ENCODE measurements around the gene TRPM3. TPM values are rescaled to one million over a fixed set of nuclear protein-coding genes. Genes with fewer than 3 reads are reported as not detected.
"Not testable (repeated sequence)": the region's sequence is repeated elsewhere in the genome, so short reads cannot be mapped to it uniquely, and the experiment has no call there.

The TRPM3 gene
- total RNA-seq, 4 donors from 2014 or later = 0.51 to 8.4 (median 3.3) TPM

GRCh38 chr9:70639853-70640814 lies 481.3 kb downstream of the TRPM3 start:
- H3K27me3 ChIP-seq = no peaks in the 10 kb centered on the region
- no peak overlapping the region for H3K4me3 ChIP-seq
- no peak for DNase-seq
- no peaks in the 10 kb centered on the region for H3K9me3 ChIP-seq
- intact Hi-C loops (cut with DNase I; ENCODE audit: low total_unique reads) = no loop called here
- H3K36me3 ChIP-seq = no peaks in the 10 kb centered on the region
- no peak overlapping the region for H3K27ac ChIP-seq
- TF ChIP-seq, protein P1, sequence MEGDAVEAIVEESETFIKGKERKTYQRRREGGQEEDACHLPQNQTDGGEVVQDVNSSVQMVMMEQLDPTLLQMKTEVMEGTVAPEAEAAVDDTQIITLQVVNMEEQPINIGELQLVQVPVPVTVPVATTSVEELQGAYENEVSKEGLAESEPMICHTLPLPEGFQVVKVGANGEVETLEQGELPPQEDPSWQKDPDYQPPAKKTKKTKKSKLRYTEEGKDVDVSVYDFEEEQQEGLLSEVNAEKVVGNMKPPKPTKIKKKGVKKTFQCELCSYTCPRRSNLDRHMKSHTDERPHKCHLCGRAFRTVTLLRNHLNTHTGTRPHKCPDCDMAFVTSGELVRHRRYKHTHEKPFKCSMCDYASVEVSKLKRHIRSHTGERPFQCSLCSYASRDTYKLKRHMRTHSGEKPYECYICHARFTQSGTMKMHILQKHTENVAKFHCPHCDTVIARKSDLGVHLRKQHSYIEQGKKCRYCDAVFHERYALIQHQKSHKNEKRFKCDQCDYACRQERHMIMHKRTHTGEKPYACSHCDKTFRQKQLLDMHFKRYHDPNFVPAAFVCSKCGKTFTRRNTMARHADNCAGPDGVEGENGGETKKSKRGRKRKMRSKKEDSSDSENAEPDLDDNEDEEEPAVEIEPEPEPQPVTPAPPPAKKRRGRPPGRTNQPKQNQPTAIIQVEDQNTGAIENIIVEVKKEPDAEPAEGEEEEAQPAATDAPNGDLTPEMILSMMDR (IDR thresholded peaks at IDR 0.05) = peak; percentile 61 to 70 (median 64)
- TF ChIP-seq POLR2A (IDR thresholded peaks at IDR 0.05) = no peak
- no peaks in the 10 kb centered on the region for H3K4me1 ChIP-seq

DNA sequence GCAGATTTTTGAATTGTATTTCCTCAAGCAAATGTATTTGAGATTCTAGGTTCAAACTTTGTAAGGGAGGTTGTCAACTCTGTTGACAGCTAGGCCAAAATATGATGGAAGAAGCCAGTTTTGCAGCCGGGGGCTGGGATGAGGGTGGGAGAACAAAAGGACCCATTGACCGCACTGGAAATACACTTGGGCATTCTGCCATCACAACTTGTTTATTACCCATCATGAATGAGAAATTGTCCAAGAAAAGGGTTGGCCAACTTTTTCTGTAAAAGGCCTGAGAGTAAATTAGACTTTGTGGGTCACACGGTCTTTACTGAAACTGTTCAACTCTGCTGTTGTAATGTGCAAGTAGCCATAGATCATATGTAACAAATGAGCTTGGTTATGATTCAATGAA lies 485.6 kb downstream of the TRPM3 start:
- no peak for TF ChIP-seq POLR2A (IDR thresholded peaks at IDR 0.05)
- TF ChIP-seq, protein P1 (IDR thresholded peaks at IDR 0.05) = no peak
- intact Hi-C loops (cut with DNase I; ENCODE audit: low total_unique reads) = no loop called here
- Histone ChIP-seq H3K27ac (no peak overlapping the region), H3K36me3 (no peaks in the 10 kb centered on the region), H3K4me1 (no peaks in the 10 kb centered on the region), H3K9me3 (no peaks in the 10 kb centered on the region), H3K4me3 (no peak overlapping the region), H3K27me3 (no peaks in the 10 kb centered on the region)
- no peak for DNase-seq

DNA sequence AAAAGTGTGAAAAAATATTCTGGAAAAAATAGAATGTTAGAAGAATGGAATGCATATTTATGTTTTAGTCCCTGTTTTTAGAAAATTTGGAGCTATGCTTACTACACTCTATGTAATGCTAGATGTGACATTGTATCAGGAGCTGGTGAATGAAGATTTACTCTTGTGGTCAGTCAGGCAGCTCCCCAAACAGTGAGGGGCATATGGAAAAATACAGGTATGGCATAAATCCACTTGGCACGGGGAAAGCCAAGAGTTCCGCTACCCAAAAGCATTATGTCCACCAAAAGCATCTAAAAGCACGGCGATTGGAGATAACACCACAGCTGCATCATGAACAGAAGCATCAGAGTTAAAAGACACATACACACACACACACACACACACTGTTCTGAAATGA lies 486.7 kb downstream of the TRPM3 start:
- TF ChIP-seq POLR2A (IDR thresholded peaks at IDR 0.05) = no peak
- TF ChIP-seq, protein P1 (IDR thresholded peaks at IDR 0.05) = no peak
- no peaks in the 10 kb centered on the region for H3K36me3 ChIP-seq

GRCh38 chr9:70630971-70631370 lies 490.4 kb downstream of the TRPM3 start:
- intact Hi-C loops (cut with DNase I; ENCODE audit: low total_unique reads) = no loop called here

More for the DNA sequence above, 486.7 kb downstream of the TRPM3 start:
- H3K9me3 ChIP-seq = no peaks in the 10 kb centered on the region
- H3K27ac ChIP-seq = no peak overlapping the region
- H3K27me3 ChIP-seq = no peaks in the 10 kb centered on the region
- H3K4me3 ChIP-seq = no peak overlapping the region
- intact Hi-C loops (cut with DNase I; ENCODE audit: low total_unique reads) = no loop called here
- H3K4me1 ChIP-seq = no peaks in the 10 kb centered on the region
- no peak for DNase-seq

GRCh38 chr9:70629080-70629685 lies 492.2 kb downstream of the TRPM3 start:
- intact Hi-C loops (cut with DNase I; ENCODE audit: low total_unique reads); H3K4me3 ChIP-seq: not testable (repeated sequence)

More at GRCh38 chr9:70630971-70631370, 490.4 kb downstream of the TRPM3 start:
- DNase-seq = no peak
- no peaks in the 10 kb centered on the region for H3K4me1 ChIP-seq
- TF ChIP-seq, protein P1 (IDR thresholded peaks at IDR 0.05) = no peak
- TF ChIP-seq POLR2A (IDR thresholded peaks at IDR 0.05) = no peak
- H3K9me3 ChIP-seq = no peaks in the 10 kb centered on the region
- no peaks in the 10 kb centered on the region for H3K36me3 ChIP-seq
- no peaks in the 10 kb centered on the region for H3K27me3 ChIP-seq
- no peak overlapping the region for H3K4me3 ChIP-seq
- no peak overlapping the region for H3K27ac ChIP-seq

More at GRCh38 chr9:70629080-70629685, 492.2 kb downstream of the TRPM3 start:
- H3K36me3 ChIP-seq, H3K9me3 ChIP-seq, H3K27ac ChIP-seq, H3K4me1 ChIP-seq, H3K27me3 ChIP-seq, DNase-seq: not testable (repeated sequence)
